COLO829 (cell line): ENCODE data around the gene MPDU1.

Experiments used
- DNase-seq: peaks from one replicate; pipeline ENCODE4 v3.0.0; 2012; ENCODE audit warnings: low spot score

Gene MPDU1

DNA sequence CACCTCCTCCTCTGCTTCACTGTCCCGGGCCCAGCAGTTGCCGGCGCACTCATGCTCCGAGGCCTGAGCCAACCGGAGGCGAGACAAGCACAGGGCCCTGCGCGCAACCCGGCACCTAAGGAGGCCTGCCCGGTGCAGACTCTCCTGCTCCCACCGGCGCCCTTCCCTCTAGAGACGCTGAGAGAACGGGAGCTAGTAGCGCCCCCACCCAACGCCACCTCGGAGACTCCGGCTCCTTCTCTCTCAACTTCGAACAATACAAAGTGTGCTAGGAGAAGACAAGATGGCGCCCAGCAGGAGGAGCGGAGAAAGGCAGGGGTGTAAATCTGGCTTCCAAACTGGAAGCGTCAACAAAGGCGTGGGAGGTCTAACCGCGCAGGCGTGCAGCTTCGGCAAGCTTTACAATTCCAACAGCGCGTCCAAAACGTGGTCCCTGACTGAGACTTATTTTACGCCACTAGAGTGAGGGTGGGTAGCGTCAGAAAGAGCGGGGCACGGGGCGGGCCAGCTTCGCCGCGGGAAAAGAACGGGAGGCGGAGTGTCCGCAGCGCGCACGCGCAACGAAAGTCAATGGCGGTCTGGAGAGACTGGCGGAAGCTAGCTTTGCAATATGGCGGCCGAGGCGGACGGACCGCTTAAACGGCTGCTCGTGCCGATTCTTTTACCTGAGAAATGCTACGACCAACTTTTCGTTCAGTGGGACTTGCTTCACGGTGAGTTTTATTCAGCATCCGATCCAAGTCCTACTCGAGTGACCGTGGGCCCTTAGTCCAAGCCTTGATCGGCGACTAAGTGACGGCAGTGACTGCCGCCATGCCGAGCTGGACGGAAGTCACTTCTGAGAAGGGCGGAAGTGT, at the start of gene MPDU1:
Gene MPDU1, plus strand, starts transcription at position 600 of the 857 bp plus-strand sequence. Its CDS starts 11 bp downstream, at position 611.
- peak; percentile 95 for DNase-seq

DNA sequence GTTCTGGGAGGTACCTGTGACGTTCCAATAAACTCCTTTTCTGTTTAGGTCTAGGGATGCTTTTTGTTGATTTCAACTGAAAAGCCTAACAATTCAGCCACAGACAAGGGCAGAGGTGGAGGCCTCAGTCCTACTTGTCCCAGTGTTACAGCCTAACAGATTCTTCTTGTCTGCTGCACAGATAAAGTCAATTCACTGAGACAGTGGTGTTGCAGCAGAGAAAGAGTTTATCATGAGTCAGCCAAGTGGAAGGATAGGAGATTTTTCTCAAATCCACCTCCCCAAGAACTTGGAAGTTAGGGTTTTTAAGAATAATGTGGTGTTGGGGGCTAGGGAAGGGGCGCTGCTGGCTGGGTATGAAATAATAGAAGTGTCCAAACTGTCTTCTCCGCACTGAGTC, 45.6 kb upstream of the MPDU1 start:
- no peak for DNase-seq

DNA sequence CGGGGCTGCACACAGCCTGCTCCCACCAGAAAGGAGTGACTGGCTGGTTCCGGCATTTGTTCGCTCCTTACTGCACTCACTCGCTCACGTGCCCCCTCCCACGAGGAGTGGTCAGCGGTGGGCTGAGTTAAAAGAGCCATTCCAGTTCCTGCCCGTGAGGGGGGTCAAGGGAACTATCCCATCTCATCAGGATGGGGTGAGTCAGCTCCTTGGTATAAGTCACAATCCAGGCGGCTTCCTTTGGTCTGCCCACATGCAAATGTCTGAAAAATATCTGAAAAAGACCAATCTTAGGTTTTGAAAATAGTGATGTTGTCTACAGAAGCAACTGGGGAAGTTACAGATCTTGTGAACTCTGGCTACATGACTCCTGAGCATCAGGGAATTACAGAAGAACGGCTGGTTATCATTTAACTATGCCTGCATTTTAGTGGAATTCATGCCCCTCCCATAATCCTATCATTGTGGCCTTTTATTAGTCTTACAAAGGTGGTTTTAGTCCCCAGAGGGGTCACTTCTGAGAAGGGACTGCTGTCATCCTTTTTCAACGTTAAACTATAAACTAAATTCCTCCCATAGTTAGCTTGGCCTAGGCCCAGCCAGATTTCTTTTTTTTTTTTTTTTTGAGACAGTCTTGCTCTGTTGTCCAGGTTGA, 44.6 kb upstream of the MPDU1 start:
- DNase-seq = no peak

DNA sequence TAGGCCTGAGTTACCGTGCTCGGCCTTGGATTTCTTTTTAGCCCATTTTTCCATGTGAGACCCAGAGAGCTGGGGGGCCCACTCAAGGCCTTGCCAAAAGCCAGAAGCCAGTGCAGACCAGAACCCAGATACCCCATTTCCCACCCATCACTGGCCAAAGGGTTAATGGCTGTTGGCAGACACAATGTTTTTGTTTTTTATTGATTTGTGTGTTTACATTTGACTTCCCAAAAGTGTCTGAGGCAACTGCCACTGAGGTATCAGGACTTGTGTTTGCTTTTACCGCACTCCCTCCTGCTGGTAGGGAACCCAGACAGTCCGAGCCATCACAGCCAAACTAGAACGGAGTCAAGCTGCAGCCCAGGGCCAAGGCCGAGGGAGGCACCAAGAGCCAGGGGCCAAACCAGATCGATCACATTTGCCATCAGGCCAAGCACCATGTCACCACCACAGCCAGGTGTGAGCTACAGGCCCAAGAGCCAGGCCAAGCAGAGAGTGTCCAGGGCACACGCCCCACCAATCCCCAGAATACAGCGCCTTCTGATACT, 42.5 kb upstream of the MPDU1 start:
- no peak for DNase-seq

DNA sequence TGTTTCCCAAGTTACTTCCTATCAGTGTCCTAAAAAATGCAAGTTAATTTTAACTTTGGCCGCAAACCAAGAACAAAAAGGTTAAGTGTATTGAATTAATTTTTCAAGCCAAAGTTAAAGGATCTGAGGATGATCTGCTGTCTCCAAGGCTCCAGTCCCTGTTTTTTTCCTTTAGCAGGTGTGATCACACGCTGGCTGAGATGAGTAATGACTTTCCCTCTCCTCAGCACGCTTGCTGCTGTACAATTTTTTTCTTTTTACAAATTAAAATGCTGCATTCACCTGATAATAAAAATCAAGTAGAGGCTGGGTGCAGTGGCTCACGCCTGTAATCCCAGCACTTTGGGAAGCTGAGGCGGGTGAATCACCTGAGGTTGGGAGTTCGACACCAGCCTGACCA, 38.7 kb upstream of the MPDU1 start:
- no peak for DNase-seq

DNA sequence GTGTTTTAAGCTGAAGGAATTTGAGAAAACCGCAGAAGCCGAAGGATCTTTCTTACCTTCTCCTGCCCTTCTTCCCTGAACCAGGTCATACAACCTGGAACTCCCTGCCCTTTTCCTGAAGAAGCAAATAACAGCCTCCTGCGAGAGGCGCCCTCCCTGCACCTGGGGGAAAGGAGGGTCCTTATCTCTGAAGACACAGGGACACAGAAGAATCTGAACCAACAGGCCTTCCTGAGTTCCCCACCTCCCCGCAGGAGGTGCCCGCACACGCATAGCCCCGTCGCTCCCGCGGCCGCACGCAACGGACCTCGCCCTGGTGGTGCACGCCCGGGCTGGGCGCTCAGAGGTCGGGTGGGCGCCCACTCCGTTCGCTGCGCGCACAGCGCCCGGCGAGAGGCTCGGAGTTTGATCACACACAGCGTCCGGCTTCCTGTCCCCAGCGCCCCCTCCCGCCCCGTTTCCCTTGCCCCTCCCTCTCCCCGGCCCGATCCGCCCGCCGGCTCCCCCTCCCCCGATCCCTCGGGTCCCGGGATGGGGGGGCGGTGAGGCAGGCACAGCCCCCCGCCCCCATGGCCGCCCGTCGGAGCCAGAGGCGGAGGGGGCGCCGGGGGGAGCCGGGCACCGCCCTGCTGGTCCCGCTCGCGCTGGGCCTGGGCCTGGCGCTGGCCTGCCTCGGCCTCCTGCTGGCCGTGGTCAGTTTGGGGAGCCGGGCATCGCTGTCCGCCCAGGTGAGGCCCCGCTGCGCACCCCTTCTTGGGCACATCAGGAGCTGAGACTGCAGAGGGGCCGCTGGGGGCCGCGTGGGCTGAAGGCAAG, 34.9 kb upstream of the MPDU1 start, which contains the start of gene TNFSF12:
Gene TNFSF12, plus strand, starts transcription at position 474 of the 816 bp plus-strand sequence. Its CDS starts 96 bp downstream, at position 570.
- DNase-seq = no peak

DNA sequence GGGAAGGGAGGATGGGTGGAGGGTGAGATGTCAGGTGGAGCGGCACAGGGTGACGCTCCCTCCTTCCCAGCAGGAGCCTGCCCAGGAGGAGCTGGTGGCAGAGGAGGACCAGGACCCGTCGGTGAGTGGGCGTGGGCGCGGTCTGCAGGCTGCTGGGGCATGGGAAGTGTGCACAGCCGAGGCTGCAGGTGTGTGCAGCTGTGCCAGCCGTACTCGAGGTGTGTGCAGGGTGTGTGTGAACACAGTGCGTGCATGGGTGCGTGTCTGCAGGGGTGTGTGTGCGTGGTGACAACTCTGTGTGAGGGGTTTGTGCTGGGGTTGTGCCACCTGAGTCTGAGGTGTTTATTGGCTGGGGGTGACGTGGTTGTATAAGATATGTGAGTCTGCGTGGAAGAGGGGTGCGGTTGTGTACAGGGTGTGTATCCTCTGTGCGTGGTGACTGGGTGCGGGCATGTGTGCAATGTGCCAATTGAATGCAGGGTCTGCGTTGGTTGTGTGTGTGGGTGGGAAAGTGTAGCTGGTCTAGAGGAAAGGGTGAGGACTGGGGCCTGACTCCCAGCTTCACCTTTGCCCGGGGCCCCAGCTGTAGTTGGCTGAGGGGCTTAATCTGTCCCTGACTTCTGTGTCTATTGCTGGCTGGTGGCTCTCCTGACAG, 34.1 kb upstream of the MPDU1 start:
- no peak for DNase-seq

DNA sequence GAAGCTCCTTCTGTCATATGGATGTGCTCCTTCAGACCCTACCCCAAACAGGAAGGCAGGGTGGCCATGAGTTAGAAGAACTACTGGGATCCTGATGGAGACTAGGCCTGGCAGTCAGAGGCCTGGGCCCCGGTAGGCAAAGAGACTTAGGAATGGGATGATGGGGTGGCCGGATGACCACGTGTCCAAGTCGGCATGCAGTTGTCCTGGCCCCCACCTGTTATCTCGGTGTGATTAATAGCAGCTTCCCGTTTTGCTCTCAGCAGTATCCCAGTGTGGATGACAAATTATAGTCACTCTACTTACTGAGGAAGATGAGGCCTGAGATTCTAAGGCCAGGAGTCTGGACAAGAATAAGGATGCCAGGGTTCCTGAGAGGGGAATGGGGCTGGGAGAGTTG, 33.3 kb upstream of the MPDU1 start:
- no peak for DNase-seq

DNA sequence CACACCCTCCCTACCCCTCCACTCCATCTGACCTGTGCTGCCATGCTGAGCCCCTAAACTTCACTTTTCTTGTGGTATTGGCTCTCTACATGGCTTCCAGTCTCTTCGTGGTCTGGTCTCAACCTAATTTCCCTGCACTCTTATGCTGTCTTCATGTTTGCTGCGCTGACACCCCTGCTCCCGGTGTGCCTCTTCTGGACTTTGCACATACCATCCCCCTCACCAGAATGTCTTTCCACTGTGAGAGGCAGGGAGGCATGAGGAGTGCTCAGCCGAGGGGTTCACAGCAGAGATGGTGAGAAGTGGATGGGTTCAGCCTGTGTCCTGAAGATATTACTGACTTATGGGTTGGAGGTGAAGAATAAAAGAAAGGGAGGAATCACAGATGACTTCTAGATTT, 32.3 kb upstream of the MPDU1 start:
- no peak for DNase-seq

DNA sequence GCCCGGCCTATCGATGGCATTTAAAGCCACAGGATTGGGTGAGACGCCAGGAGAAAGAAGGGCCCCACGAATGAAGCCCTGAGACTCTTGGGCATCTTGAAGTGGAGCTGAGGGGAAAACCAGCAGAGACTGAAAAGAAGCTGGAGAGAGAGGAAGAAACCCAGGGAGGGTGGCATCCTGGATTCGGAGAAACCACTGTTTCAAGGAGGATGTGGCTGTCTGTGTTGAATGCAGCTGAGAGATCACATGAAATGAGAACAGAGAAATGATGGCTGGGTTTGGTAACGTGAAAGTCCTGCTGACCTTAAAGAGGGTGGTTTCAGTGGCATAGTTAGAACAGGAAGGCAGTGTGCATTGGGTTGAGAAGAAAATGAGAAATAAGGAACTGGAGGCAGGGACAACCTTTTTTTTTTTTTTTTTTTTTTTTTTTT, 31.0 kb upstream of the MPDU1 start:
- no peak for DNase-seq

DNA sequence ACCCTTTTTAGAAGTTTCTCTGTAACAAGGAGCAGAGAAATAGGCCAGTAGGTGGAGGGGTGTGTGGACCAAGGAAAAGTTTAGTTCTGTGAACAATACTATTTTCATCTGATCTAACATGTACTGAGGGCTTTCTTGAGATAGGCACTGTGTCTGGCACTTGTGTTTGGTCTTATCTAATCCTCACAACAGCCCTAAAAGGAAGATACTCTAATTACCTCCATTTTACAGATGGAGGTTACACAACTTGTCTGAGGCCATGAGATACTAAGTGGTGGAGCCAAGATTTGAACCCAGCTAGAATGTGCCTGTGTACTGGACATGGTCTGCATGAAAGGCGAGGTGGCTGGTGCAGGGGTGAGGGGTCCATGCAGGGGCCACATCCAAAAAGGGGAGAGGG, 30.3 kb upstream of the MPDU1 start:
- no peak for DNase-seq

DNA sequence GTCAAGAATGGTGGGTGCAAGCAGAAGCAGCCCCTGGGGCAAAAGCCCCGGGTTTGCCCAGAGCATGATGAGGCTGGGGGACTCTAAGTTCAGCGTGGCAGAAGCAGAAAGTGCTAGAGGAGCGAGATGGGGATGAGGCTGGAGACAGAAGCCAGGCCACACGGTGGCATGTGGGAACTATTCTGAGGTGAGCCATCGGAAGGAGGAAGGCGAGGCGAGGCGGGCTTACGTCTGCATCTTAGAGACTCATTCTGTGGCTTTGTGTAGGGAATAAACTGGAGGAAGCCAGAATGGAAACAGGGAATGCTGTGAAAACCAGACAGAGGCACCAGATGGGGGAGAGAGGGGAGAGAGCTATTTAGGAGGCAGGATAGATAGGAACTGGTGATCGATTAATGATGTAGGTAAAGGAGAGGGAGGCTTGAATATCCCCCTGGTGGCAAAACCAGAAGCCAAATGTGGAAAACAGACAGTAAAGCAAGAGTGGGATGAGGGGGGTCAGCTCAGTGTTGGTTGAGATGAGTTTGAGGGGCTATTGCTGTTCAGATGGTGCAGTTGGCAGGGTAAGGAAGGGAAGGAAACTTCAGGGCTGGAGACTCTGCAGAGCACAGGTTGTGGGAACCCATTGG, 28.2 kb upstream of the MPDU1 start:
- DNase-seq = no peak

DNA sequence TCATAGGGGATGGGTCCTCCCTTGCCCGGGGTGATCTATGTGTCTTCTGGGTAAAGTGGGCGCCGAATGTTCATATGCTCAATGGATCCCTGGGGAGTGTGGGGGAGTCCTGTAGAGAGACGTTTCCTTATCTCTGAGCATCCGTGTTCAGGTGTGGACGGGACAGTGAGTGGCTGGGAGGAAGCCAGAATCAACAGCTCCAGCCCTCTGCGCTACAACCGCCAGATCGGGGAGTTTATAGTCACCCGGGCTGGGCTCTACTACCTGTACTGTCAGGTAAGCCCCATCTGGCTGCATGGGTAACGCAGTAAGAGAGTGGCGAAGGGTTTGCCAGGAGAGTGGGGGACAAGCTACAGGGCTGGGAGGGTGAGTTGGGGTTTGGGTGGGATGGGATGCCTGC, 27.0 kb upstream of the MPDU1 start:
- DNase-seq = no peak

DNA sequence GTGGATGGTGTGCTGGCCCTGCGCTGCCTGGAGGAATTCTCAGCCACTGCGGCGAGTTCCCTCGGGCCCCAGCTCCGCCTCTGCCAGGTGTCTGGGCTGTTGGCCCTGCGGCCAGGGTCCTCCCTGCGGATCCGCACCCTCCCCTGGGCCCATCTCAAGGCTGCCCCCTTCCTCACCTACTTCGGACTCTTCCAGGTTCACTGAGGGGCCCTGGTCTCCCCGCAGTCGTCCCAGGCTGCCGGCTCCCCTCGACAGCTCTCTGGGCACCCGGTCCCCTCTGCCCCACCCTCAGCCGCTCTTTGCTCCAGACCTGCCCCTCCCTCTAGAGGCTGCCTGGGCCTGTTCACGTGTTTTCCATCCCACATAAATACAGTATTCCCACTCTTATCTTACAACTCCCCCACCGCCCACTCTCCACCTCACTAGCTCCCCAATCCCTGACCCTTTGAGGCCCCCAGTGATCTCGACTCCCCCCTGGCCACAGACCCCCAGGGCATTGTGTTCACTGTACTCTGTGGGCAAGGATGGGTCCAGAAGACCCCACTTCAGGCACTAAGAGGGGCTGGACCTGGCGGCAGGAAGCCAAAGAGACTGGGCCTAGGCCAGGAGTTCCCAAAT, 26.4 kb upstream of the MPDU1 start:
- DNase-seq = no peak

DNA sequence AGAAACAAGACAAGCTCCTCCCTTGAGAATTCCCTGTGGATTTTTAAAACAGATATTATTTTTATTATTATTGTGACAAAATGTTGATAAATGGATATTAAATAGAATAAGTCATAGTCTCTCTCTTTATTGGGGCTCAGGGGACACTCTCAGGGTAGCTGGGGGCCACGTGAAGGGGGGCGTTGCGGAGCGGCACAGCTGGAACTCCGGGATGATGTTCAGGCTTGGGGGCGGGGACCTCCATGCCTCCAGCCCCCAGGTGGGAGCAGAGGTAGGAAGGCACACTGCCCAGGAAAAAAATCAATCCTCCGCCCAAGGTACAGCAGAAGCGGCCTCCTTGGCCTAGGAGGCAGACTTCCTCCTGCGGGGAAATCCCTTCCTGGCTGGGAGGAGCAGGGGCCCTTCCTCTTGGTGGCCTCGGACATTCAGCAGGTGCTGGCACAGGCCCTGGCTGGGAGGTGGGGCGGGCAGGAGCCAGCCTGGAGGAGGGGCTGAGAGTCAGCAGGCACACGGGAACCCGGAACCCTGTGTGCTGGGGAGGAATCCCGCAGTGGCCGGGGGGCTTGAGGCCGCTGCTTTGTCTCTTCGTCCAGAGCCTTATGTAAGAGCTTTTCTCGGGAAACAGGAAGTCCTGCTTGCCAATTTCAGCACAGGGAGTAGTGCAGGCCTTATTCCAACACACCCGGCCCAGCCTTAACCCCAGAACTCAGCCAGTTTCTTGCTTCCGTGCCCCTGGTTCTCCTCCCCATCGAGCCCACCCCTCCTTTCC, 25.7 kb upstream of the MPDU1 start:
- DNase-seq = no peak

DNA sequence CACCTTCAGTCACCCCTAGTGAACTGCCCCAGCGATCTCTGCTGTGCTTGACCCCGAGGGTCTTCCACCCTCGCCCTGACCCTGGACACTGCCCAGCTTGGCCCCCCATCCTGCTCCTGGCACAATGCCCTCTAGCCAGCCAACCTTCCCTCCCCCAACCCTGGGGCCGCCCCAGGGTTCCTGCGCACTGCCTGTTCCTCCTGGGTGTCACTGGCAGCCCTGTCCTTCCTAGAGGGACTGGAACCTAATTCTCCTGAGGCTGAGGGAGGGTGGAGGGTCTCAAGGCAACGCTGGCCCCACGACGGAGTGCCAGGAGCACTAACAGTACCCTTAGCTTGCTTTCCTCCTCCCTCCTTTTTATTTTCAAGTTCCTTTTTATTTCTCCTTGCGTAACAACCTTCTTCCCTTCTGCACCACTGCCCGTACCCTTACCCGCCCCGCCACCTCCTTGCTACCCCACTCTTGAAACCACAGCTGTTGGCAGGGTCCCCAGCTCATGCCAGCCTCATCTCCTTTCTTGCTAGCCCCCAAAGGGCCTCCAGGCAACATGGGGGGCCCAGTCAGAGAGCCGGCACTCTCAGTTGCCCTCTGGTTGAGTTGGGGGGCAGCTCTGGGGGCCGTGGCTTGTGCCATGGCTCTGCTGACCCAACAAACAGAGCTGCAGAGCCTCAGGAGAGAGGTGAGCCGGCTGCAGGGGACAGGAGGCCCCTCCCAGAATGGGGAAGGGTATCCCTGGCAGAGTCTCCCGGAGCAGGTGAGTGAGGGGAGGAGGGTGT, 24.9 kb upstream of the MPDU1 start, which contains the start of gene TNFSF13:
Gene TNFSF13, plus strand, starts transcription at position 207 of the 776 bp plus-strand sequence. Its CDS starts 290 bp downstream, at position 497.
- no peak for DNase-seq

DNA sequence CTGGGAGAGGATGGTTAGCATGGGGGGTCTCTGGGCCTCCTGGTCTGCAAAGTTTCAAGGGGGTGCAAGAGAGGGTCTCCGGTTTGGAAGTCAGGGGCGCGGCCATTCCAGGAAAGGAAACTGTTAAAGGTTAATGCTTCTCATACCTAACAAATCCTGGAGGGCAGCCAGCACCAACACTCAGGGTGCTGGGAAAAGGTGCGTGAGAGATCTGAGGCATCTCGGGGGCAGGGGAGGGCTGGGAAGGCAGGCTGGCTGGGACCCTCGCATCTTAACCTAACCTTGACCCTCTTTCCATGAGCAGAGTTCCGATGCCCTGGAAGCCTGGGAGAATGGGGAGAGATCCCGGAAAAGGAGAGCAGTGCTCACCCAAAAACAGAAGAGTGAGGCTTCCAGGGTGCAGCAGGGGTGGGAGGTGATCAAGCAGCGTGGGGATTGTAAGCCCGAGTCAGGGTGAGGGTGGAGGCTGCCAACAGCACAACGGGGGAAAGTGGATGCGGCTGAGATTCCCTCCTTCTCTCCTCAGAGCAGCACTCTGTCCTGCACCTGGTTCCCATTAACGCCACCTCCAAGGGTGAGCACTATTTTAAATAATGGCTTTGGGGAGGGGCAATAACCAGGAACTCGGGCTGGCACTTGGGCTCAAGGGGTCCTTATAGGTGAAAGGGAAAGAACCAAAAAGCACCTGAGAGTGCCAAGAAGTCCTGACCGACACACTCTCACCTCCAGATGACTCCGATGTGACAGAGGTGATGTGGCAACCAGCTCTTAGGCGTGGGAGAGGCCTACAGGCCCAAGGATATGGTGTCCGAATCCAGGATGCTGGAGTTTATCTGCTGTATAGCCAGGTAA, 24.1 kb upstream of the MPDU1 start:
- no peak for DNase-seq
